ENCODE data around the gene DHRS12.

- no peak for TF ChIP-seq CTCF (IDR thresholded peaks at IDR 0.05)
- TF ChIP-seq POLR2A (IDR thresholded peaks at IDR 0.05), result no peak
These were observed 8.5 kb downstream of the DHRS12 start for GRCh38 chr13:51795419-51795818.

All from right lobe of liver (tissue), 4 donors.